HepG2 (cell line): ENCODE measurements around the gene NSUN5. TPM values are rescaled to one million over a fixed set of nuclear protein-coding genes. Genes with fewer than 3 reads are reported as not detected.
A peak's percentile ranks its signal among the peaks of the same experiment; 100 is the strongest.

Experiments used
- CBX1 ChIP-seq: IDR thresholded peaks from one replicate; pipeline ENCODE4 v1.6.1; 2016; ENCODE audit warnings: antibody characterized with exemption, low read depth
- CBX5 ChIP-seq: sonication (generic); formaldehyde crosslinking; IDR thresholded peaks from 2 replicates; pipeline ENCODE4 v1.4.0; 2020; ENCODE audit warnings: missing genetic modification reagents, borderline replicate concordance
- EHMT2 ChIP-seq: fragments of 200-600 bp; sonication (generic); IDR thresholded peaks from 2 replicates; pipeline ENCODE4 v1.7.0; 2017; ENCODE audit warnings: antibody characterized with exemption, low read depth, low read length, borderline replicate concordance
- PHF5A ChIP-seq: IDR thresholded peaks from one replicate; pipeline ENCODE4 v1.6.1; 2018; ENCODE audit warnings: low read depth, missing genetic modification reagents; ENCODE audit not compliant: unreplicated experiment
- RBAK ChIP-seq: sonication (generic); formaldehyde crosslinking; IDR thresholded peaks from 2 replicates; pipeline ENCODE4 v1.5.1; 2020; ENCODE audit warnings: mild to moderate bottlenecking, missing genetic modification reagents
- SATB2 ChIP-seq: sonication (generic); formaldehyde crosslinking; IDR thresholded peaks from 2 replicates; pipeline ENCODE4 v1.5.0; 2020; ENCODE audit warnings: missing genetic modification reagents
- SMYD3 ChIP-seq: sonication (generic); formaldehyde crosslinking; IDR thresholded peaks from 2 replicates; pipeline ENCODE4 v1.8.1; 2023; ENCODE audit warnings: mild to moderate bottlenecking, missing genetic modification reagents
- SOX5 ChIP-seq: IDR thresholded peaks from 2 replicates; pipeline ENCODE4 v1.6.1; 2016; ENCODE audit warnings: borderline replicate concordance
- SP140L ChIP-seq: sonication (generic); formaldehyde crosslinking; IDR thresholded peaks from 2 replicates; pipeline ENCODE4 v1.4.0; 2020; ENCODE audit warnings: missing genetic modification reagents, borderline replicate concordance
- SP4 ChIP-seq: sonication (generic); formaldehyde crosslinking; IDR thresholded peaks from 2 replicates; pipeline ENCODE4 v1.8.1; 2023; ENCODE audit warnings: mild to moderate bottlenecking, missing genetic modification reagents
- SRSF1 ChIP-seq: fragments of 200-400 bp; formaldehyde crosslinking; optimal IDR thresholded peaks from 2 replicates; pipeline ENCODE3; 2017; ENCODE audit warnings: mild to moderate bottlenecking, low read depth, low read length, moderate library complexity
- TBP ChIP-seq: sonication (generic); formaldehyde crosslinking; IDR thresholded peaks from 2 replicates; pipeline ENCODE4 v1.5.0; 2020; ENCODE audit warnings: missing genetic modification reagents
- TCF12 ChIP-seq, 2 experiments: fragments of 450-650 bp in 1 of 2; sonication (generic) in 1 of 2; formaldehyde crosslinking in 1 of 2; IDR thresholded peaks; 2 replicates each; pipeline versions ENCODE4 v1.6.1 to v1.8.0; 2017 to 2022; ENCODE audit warnings: antibody characterized with exemption in 1 of 2, mild to moderate bottlenecking in 1 of 2, missing genetic modification reagents in 1 of 2, moderate library complexity in 1 of 2
- THRA ChIP-seq: sonication (generic); formaldehyde crosslinking; IDR thresholded peaks from 2 replicates; pipeline ENCODE4 v1.4.0; 2020; ENCODE audit warnings: missing genetic modification reagents, borderline replicate concordance
- ZBTB34 ChIP-seq: sonication (generic); formaldehyde crosslinking; IDR thresholded peaks from 2 replicates; pipeline ENCODE4 v1.8.0; 2022; ENCODE audit warnings: mild to moderate bottlenecking, missing genetic modification reagents
- ZEB1 ChIP-seq: IDR thresholded peaks from 2 replicates; pipeline ENCODE4 v1.6.1; 2012; ENCODE audit warnings: mild to moderate bottlenecking, low read depth, inconsistent platforms; ENCODE audit not compliant: insufficient replicate concordance
- ZNF3 ChIP-seq: IDR thresholded peaks from 2 replicates; pipeline ENCODE4 v1.7.0; 2017; ENCODE audit warnings: inconsistent platforms
- ZNF317 ChIP-seq: sonication (generic); formaldehyde crosslinking; IDR thresholded peaks from 2 replicates; pipeline ENCODE4 v1.5.0; 2020; ENCODE audit warnings: mild to moderate bottlenecking, missing genetic modification reagents
- ZNF574 ChIP-seq: sonication (generic); formaldehyde crosslinking; IDR thresholded peaks from 2 replicates; pipeline ENCODE4 v1.4.0; 2020; ENCODE audit warnings: missing genetic modification reagents
- ZNF652 ChIP-seq: IDR thresholded peaks from 2 replicates; pipeline ENCODE4 v1.6.1; 2016; ENCODE audit warnings: low read depth, borderline replicate concordance
- polyA plus RNA-seq, 8 experiments: library from polyadenylated mRNA; depleted of rRNA in 3 of 8; stranded (reverse) in 7 of 8; unstranded in 1 of 8; fragments of >200 nt; fragmentation: Illumina TruSeq in 4 of 8; extraction: Trizol in 4 of 8; gene quantifications; 2 replicates each; pipeline versions ENCODE4 v1.2.1 to v1.2.3, GENCODE V29; 2011 to 2016; ENCODE audit warnings: low read depth in 4 of 8, missing spikeins in 1 of 8, mixed read lengths in 1 of 8; ENCODE audit not compliant: insufficient read depth in 1 of 8
- total RNA-seq, 5 experiments: library from RNA; depleted of rRNA; stranded (reverse); fragments of >200 nt; fragmentation: Illumina TruSeq; extraction: Trizol; gene quantifications; 2 replicates each; pipeline ENCODE4 v1.2.3, GENCODE V29; 2016; ENCODE audit warnings: low read depth in 1 of 5
- TF ChIP-seq, protein P1 (sequence below): sonication (generic); formaldehyde crosslinking; IDR thresholded peaks from 2 replicates; pipeline ENCODE4 v1.5.1; 2020; ENCODE audit warnings: mild to moderate bottlenecking, missing genetic modification reagents, moderate library complexity
- TF ChIP-seq, protein P2 (sequence below): IDR thresholded peaks from 2 replicates; pipeline ENCODE4 v1.6.1; 2016; ENCODE audit warnings: missing biosample characterization, missing genetic modification reagents, low read depth

The NSUN5 gene
- total and polyA plus RNA-seq, 2 of the 13 experiments (the other 11 are each of a cell fraction or from before 2014, with no cell fraction given), result 19.9 to 35.8 TPM

DNA sequence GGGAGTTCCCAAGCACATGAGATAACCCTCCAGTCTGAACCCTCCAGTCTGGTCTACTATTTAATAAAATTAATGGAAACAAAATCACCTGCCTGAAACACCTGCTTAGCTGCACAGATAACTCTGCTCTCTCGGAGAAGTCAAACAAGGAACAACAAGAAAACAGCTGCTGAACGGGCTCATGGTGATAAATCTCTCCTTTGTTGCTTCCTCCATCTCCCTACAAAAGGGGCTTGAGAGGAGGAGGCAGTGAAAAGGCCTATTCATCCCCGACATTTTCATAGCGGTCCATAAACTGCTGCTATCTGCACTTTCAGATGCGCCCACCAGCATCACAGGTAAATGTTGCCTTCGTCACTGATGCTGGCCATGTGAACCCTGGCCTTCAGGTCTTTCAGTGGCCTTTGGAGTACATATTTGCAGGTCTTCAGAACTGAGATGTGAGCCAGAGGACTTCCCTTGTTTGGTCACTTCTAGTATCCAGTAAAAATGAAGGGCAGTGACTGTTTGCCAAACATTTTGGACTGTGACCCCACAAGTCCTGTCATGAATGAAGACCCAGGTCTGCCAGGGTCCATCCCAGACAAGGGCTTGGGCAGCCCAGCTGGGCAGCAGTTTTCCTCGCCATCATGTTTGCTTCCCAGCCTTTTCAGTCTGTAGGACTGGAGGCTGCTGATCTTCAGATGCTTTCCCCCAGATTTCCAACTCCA lies 35.2 kb upstream of the NSUN5 start (continued):
- TF ChIP-seq SMYD3 (no peak), SATB2 (no peak), RBAK (CRISPR knock-in tag) (no peak), ZNF652 (CRISPR knock-in tag) (0 out of 2 replicates have a peak, but pooled peaks have one; percentile 23), PHF5A (CRISPR knock-in tag) (no peak), EHMT2 (no peak), ZBTB34 (no peak), SOX5 (CRISPR knock-in tag) (0 out of 2 replicates have a peak, but pooled peaks have one; percentile 19), TCF12 (IDR thresholded peaks at IDR 0.05) (no peak), TCF12 (CRISPR knock-in tag; IDR thresholded peaks at IDR 0.05) (no peak), TBP (no peak), ZEB1 (peak; percentile 76), SP4 (CRISPR knock-in tag) (no peak), CBX5 (CRISPR knock-in tag) (no peak), SP140L (CRISPR knock-in tag) (no peak), ZNF3 (no peak), ZNF574 (CRISPR knock-in tag) (no peak), SRSF1 (no peak), THRA (CRISPR knock-in tag) (peak; percentile 17; the same call in 1 of the 2 replicates), ZNF317 (CRISPR knock-in tag) (0 out of 2 replicates have a peak, but pooled peaks have one; percentile 30), CBX1 (no peak)
- TF ChIP-seq, protein P1, sequence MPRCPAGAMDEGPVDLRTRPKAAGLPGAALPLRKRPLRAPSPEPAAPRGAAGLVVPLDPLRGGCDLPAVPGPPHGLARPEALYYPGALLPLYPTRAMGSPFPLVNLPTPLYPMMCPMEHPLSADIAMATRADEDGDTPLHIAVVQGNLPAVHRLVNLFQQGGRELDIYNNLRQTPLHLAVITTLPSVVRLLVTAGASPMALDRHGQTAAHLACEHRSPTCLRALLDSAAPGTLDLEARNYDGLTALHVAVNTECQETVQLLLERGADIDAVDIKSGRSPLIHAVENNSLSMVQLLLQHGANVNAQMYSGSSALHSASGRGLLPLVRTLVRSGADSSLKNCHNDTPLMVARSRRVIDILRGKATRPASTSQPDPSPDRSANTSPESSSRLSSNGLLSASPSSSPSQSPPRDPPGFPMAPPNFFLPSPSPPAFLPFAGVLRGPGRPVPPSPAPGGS (CRISPR knock-in tag), result no peak
- TF ChIP-seq, protein P2, sequence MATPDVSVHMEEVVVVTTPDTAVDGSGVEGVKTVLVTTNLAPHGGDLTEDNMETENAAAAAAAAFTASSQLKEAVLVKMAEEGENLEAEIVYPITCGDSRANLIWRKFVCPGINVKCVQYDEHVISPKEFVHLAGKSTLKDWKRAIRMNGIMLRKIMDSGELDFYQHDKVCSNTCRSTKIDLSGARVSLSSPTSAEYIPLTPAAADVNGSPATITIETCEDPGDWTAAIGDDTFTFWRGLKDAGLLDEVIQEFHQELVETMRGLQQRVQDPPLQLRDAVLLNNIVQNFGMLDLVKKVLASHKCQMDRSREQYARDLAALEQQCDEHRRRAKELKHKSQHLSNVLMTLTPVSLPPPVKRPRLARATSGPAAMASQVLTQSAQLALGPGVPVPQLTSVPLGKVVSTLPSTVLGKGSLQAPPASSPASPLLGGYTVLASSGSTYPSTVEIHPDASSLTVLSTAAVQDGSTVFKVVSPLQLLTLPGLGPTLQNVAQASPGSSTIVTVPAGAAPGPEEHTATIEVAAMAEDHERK, result no peak
